Cerebellar cortex (tissue), 1 donor: Measurements from ENCODE around the gene CPE.
"Not testable (repeated sequence)": the region's sequence is repeated elsewhere in the genome, so short reads cannot be mapped to it uniquely, and the experiment has no call there.

Source experiments
- DNase-seq: peaks from one replicate; pipeline ENCODE4 v3.0.0-alpha.2; 2015; ENCODE audit warnings: low spot score

The CPE gene

GRCh38 chr4:165464813-165465381 lies 86.1 kb downstream of the CPE start:
- DNase-seq = peak; percentile 78

GRCh38 chr4:165470009-165470408 lies 91.2 kb downstream of the CPE start:
- no peak for DNase-seq

GRCh38 chr4:165472943-165473676 lies 94.3 kb downstream of the CPE start:
- DNase-seq = no peak

- no peak for DNase-seq
These were observed 96.2 kb downstream of the CPE start for GRCh38 chr4:165474784-165475705.

- no peak for DNase-seq
These were observed 96.9 kb downstream of the CPE start for GRCh38 chr4:165475706-165476070.

- DNase-seq = no peak
These were observed 97.6 kb downstream of the CPE start for GRCh38 chr4:165476214-165477098.

- no peak for DNase-seq
These were observed 99.0 kb downstream of the CPE start for GRCh38 chr4:165477799-165478198.

GRCh38 chr4:165478260-165478659 lies 99.5 kb downstream of the CPE start:
- DNase-seq = no peak

GRCh38 chr4:165481053-165481835 lies 102.4 kb downstream of the CPE start:
- DNase-seq = no peak

- DNase-seq = no peak
These were observed 111.0 kb downstream of the CPE start for GRCh38 chr4:165489786-165490185.

- not testable (repeated sequence) for DNase-seq
These were observed 113.8 kb downstream of the CPE start for GRCh38 chr4:165492583-165492982.

- DNase-seq = peak; percentile 86
These were observed 114.6 kb downstream of the CPE start for GRCh38 chr4:165493359-165493758.

GRCh38 chr4:165502916-165503907 lies 124.4 kb downstream of the CPE start:
- no peak for DNase-seq

- no peak for DNase-seq
These were observed 125.4 kb downstream of the CPE start for GRCh38 chr4:165504184-165504583.

- DNase-seq = no peak
These were observed 127.4 kb downstream of the CPE start for GRCh38 chr4:165505958-165506837.

- no peak for DNase-seq
These were observed 128.0 kb downstream of the CPE start for GRCh38 chr4:165506849-165507248.

- no peak for DNase-seq
These were observed 128.6 kb downstream of the CPE start for GRCh38 chr4:165507381-165507780.

GRCh38 chr4:165508372-165509120 lies 129.7 kb downstream of the CPE start:
- DNase-seq = no peak
